Epithelial cell of proximal tubule (primary cell): Measurements from ENCODE around the gene RWDD3. TPM values are rescaled to one million over a fixed set of nuclear protein-coding genes. Genes with fewer than 3 reads are reported as not detected.

Experiments
- DNase-seq: peaks from one replicate; pipeline ENCODE4 v3.0.0-alpha.2; 2011; ENCODE audit warnings: low read depth
- H3K4me3 ChIP-seq: 2 replicates; pipeline ENCODE4 v1.5.1; 2011; ENCODE audit warnings: low read depth, mild to moderate bottlenecking, low read length
- total RNA-seq: library from RNA; depleted of rRNA; stranded (reverse); fragments of >200 nt; gene quantifications from 2 replicates; pipeline ENCODE4 v1.2.3, GENCODE V29; 2015
- TF ChIP-seq, protein P1 (sequence below): conservative IDR thresholded peaks from 2 replicates; pipeline ENCODE4 v1.5.1; 2012; ENCODE audit warnings: low read depth, mild to moderate bottlenecking, low read length

Gene RWDD3
- total RNA-seq, 1 donor from 2014 or later, result 16.7 TPM

DNA sequence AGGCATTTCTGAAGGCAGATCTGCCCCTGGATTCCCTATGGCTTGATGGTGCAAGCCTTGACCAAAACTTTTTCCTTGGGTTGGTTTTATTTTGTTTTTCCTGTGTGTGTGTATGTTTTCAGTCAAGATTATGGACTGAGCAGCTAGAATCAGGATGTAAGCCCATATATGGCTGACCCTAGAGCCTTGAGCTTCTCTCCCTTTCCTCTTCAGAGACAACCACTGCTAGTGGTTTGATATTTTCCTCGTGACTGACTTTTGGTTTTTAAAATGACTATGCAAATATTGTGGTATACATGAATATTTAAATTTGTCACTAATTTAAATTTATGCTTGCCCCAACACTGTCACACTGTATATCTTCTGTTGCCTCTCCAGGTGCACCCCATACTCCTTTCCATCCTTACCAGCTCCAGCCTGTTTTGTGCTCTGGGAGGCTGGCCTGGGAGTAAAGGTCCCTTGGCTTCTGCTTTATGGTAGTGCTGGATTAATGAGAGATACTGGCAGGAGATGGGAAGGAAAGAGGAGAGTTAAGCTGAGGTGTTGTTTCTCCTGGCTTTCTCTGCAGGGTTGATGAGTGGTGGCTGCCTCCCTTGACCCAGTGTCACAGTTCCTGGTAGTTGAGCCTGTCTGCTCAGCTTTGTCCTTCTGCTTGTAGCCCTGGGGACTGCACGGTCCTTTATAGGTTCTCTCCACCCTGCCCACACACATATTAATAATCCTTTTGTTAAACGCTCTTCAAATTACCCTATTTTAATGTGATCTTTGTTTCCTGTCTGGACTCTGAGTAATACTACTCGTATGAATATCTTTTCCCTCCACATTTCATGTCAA is 44.4 kb downstream of the RWDD3 start:
- TF ChIP-seq, protein P1, sequence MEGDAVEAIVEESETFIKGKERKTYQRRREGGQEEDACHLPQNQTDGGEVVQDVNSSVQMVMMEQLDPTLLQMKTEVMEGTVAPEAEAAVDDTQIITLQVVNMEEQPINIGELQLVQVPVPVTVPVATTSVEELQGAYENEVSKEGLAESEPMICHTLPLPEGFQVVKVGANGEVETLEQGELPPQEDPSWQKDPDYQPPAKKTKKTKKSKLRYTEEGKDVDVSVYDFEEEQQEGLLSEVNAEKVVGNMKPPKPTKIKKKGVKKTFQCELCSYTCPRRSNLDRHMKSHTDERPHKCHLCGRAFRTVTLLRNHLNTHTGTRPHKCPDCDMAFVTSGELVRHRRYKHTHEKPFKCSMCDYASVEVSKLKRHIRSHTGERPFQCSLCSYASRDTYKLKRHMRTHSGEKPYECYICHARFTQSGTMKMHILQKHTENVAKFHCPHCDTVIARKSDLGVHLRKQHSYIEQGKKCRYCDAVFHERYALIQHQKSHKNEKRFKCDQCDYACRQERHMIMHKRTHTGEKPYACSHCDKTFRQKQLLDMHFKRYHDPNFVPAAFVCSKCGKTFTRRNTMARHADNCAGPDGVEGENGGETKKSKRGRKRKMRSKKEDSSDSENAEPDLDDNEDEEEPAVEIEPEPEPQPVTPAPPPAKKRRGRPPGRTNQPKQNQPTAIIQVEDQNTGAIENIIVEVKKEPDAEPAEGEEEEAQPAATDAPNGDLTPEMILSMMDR, result no peak
- no peak overlapping the region for H3K4me3 ChIP-seq
- no peak for DNase-seq

DNA sequence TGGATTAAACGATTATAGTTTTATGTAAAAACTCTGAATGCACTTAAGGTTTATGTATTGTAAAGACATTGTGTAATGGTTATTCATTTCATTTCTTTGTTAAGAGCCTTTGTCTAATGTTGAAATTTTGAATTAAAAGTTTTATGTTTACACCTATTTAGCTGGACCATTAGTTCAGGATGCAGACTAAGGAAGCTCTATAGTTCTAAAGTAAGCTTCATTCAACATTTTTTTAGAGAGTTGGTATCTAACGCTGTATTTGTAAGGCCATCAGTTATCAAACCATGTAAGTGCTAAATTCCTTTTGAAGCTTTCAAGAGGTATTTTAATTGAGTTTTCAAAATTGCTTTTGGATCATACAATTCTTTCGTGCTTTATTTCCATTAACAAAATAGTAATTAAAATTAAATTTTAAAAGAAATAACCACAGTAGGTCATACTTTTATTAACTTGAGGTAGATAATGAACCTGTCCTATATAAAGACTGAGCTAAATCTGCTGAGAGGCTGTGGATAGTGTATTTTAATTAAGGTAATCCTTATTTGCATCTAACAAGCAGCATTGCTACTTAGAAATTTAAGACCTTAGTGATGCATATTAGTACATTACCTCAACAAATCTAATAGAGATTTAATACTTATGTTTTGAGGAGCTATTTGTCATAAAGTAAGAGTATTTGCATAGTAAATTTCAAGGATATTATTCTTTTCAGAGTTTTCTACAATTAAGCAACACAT is 47.9 kb downstream of the RWDD3 start:
- no peak for DNase-seq
- H3K4me3 ChIP-seq, result no peak overlapping the region
- TF ChIP-seq, protein P1, result no peak

- no peak overlapping the region for H3K4me3 ChIP-seq
- TF ChIP-seq, protein P1, result no peak
- DNase-seq, result no peak
Measured at GRCh38 chr1:95282518-95282895, 48.5 kb downstream of the RWDD3 start.

DNA sequence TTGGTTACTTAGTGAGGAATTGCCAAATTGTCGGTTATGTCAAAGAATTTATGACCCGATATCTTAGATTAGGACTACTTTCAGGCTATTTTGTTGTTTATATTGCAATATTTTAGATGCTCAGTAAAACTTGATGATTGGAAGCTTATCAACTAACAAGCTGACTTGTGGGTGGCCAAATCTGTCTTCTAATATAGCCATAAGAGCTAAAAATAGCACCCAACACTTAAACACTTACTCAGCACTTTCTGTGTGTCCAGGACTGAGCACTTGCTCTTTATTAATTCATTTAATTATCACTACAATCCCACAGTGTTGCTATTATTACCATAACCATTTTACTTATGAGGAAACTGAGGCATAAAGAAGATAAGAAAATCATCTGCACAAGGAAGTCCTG is 50.4 kb downstream of the RWDD3 start:
- TF ChIP-seq, protein P1, result no peak
- H3K4me3 ChIP-seq, result no peak overlapping the region
- no peak for DNase-seq

GRCh38 chr1:95286479-95286878 is 52.5 kb downstream of the RWDD3 start:
- TF ChIP-seq, protein P1, result no peak
- no peak overlapping the region for H3K4me3 ChIP-seq
- no peak for DNase-seq

- H3K4me3 ChIP-seq, result no peak overlapping the region
- no peak for DNase-seq
- TF ChIP-seq, protein P1, result no peak
Measured at GRCh38 chr1:95287081-95287480, 53.1 kb downstream of the RWDD3 start.
